Left colon (tissue), 2 donors: Measurements from ENCODE around the gene MME. TPM values are rescaled to one million over a fixed set of nuclear protein-coding genes. Genes with fewer than 3 reads are reported as not detected.

Source experiments
- ATAC-seq: fragments of 200-7000 bp; cut with Tn5 transposase; one replicate; pipeline ENCODE4 v1.9.1; 2020; ENCODE audit warnings: mild to moderate bottlenecking, moderate library complexity
- DNase-seq, 2 donors: peaks; one replicate each; pipeline ENCODE4 v3.0.0-alpha.2; 2020
- intact Hi-C, 2 donors: fragments of 100-400 bp; cut with DNase I in 1 of 2; cut with micrococcal nuclease in 1 of 2; formaldehyde crosslinking; loops; one replicate each; pipeline versions ENCODE4 v1.11.2 to v1.14.0; 2022; cut with DNase I, micrococcal nuclease
- long read RNA-seq: library from polyadenylated mRNA; unstranded; transcript quantifications from one replicate; pipeline ENCODE4 v2.0.0, GENCODE V29; 2021
- total RNA-seq, 2 donors: library from RNA; stranded (reverse); fragmentation: NEBNext Ultra II Directional; extraction: Animal tissue kit (Norgen Biotek cat#: 25700); gene quantifications; one replicate each; pipeline ENCODE4 v1.2.1, GENCODE V29; 2021
- donor health status: DM: no; HTN: no; CAD: no.
- donor health status: DM: yes; HTN: yes; CAD: no.

Gene MME
- 1 to 10 TPM; 1.1 to 1.8 TPM for total RNA-seq
- long read RNA-seq = 0 reads

DNA sequence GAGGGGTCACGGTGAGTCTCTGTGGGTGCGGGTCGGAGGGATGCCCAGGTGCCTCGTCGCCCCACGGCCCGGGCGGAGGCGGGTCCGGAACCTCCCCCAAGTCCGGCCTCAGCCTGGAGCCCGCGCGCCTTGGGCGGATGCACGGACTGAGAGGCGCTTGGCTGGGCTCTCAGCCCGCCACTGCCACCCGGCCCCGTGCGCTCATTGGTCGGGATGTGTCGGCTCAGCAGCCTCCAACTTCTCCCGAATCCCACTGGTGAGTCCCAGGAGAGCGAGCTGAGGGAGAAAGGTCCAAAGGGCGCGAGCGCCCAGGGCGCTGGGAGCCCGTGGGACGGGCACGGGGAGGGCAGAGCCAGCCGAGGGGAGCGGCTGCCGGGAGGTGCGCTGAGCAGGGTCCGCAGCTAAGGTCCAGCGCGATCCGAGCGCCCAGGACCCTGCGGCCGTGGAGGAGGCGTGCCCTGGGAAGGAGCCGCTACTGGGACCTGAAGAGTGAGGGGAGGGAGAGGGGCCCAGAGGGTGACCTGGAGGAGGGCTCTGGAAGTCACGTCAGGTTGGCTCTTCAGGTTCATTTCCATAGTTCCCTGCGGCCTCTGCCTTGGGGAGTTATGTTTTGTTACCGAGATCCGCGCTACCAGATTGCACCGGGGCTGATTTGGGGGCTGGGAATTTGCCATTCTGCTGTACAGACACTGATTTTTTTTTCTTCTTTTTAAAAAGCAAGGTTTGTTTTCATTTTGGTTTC is at the start of gene MME:
Gene MME, plus strand, starts transcription at position 574 of the 742 bp plus-strand sequence. CDS start 3,849 bp downstream, outside the sequence.
- intact Hi-C loops = no loop called here
- peak in 1 of 2 donors; percentile 29 for DNase-seq
- peak; percentile 84 for ATAC-seq

DNA sequence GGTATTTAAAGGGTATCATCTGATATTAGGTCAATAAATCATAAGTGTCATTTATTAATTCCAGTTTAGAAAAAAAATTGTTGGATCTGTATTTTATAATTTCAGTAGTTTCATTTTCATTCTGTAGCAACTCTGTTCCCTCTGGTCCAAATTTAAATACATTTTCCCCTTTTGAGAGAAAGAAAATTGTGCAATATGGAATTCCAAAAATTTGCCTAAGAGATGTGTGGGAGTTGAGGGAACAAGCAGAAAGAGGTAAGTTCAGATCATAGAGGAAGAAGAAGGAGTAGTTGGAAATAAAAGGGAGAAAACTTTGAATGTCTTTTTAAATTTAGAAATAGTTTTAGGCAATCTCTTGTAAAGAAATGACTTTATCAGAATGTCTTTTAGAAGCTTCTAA is 48.9 kb upstream of the MME start:
- no peak for DNase-seq
- intact Hi-C loops = no loop called here
- ATAC-seq = no peak

DNA sequence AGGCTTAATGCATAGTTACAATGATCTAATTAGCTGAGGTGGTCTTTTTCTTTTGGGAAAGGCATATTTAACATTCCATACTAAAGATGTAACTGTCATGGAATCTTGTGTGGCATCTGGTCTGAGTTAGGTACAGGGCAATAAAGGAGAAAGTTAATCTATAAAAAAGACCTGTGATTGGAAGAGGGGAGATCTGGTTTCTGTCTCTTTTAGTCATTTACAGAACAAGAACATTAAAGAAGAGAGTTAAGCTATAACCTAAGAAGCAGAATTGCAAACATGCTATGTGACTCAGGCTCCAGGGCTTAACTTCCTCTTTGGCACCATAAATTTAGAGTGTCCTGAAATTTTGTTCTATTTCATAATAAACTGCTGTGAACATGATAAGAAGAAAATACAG is 47.2 kb upstream of the MME start:
- ATAC-seq (no peak), DNase-seq (no peak)
- intact Hi-C loops = no loop called here

DNA sequence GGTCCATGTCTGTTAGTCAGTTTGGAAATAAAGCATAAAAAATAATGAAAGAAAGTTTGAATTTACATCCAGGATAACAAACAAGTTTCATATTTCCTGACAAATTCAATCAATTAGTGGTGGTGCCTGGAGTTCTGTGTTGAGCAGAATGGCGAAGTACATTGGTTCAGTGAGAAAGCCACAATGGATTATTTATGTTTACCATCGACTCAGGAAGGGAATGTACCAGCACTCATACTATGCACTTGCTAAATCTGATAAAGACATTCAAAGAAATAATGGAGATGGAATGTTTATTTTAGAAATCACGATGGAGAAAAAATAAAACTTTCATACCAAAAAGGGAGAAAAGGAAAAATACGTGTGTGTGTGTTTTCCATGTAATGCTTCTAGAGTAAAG is 45.3 kb upstream of the MME start:
- no peak for ATAC-seq
- intact Hi-C loops = no loop called here

DNA sequence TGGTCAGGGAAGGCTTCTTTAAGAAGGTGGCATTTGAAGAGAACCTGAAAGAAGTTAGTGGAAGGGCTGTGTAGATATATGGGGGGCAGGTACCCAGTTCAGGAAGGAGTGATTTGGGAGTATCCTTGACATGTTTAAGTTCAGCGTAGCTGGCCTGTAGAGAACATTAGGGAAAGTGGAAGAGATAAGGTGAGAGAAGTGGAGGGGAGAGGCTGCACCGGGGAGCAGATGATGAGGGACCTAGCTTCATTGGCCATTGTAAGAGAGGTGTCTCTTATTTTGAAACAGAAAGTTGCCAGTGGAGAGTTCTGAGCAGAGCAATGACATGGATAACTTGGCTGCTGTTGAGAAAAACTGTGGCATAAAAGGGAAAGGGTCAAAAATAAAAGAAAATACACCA is 44.6 kb upstream of the MME start:
- DNase-seq (no peak), ATAC-seq (no peak)
- intact Hi-C loops = no loop called here

More for the DNA sequence above, 45.3 kb upstream of the MME start:
- no peak for DNase-seq

GRCh38 chr3:155037508-155038202 is 42.5 kb upstream of the MME start:
- ATAC-seq = no peak
- intact Hi-C loops = no loop called here
- DNase-seq = no peak

GRCh38 chr3:155038203-155038554 is 41.9 kb upstream of the MME start:
- ATAC-seq (no peak), DNase-seq (no peak)
- intact Hi-C loops = no loop called here

GRCh38 chr3:155046935-155047334 is 33.2 kb upstream of the MME start:
- intact Hi-C loops = no loop called here

DNA sequence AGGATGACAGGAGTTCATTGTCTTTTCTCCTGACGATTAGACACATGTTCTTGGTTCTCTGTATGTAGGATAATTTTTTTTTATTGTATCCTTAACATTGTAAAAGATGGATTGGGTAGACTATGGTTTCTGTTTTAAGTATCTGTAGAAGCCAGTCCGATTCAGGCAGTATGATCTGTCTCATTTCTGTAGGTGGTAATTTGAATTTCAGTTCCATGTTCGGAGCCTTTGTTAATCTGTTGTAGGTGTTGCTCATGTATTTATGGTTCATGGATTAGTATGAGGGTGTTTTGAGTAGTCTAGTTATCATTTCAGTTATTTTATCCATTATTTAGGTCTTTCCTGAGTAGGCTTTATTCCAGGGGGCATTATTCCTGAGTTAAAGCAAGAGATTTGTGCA is 32.4 kb upstream of the MME start:
- intact Hi-C loops = no loop called here
- DNase-seq (no peak), ATAC-seq (no peak)

More at GRCh38 chr3:155046935-155047334, 33.2 kb upstream of the MME start:
- no peak for DNase-seq
- no peak for ATAC-seq

- DNase-seq = no peak
- intact Hi-C loops = no loop called here
- ATAC-seq = no peak
Observed at GRCh38 chr3:155049959-155050358, 30.2 kb upstream of the MME start.

DNA sequence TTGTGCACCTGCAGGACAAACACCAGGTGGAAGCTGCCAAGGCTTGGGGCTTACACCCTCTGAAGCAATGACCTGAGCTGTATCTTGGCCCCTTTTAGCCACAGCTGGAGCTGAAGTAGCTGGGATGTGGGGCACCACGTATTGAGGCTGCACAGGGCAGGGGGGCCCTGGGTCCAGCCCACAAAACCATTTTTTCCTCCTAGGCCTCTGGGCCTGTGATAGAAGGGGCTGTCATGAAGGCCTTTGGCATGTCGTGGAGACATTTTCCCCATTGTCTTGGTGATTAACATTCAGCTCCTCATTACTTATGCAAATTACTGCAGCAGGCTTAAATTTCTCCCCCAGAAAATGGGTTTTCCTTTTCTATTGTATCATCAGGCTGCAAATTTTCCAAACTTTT is 27.6 kb upstream of the MME start:
- intact Hi-C loops = no loop called here
- no peak for DNase-seq
- ATAC-seq = no peak

DNA sequence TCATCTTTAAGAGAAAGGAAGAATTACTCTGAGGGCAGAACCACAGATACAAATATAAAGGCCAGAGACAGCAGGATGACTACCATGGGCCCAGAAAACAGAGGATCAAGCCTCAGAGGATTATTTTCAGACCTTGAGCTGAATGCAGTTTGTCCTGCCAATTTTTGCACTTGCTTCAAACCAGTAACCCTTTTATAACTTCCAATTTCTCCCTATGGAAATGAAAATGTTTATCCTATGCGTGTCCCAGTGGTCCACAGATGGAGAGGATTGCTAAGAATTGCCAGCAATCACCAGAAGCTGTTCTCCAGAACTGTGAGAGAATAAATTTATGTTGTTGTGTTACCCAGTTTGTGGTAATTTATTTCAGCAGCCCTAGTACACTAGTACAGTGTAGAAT is 26.4 kb upstream of the MME start:
- DNase-seq (no peak), ATAC-seq (no peak)
- intact Hi-C loops = no loop called here

- ATAC-seq (no peak), DNase-seq (no peak)
- intact Hi-C loops = no loop called here
Observed at GRCh38 chr3:155064920-155065319, 15.2 kb upstream of the MME start.

DNA sequence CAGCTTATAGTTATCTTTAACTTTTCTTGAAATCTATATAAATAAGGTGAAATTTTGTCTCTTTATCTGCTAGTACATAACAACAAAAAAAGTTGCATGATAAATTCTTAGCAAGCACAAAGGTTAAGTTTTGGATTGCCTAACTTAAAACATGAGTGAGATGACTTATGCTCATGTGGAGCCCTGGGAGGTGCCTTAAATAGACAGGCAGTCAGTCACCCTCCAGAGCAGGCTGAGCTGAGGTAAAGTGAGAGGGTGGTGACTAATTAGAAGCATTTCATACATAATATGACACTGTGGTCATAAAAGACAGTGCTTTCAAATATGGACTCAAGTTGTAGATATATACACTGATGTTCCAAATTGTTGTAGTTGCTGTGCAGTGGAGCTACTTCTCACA is 14.6 kb upstream of the MME start:
- ATAC-seq (no peak), DNase-seq (no peak)
- intact Hi-C loops = no loop called here

- DNase-seq = no peak
- ATAC-seq = no peak
- intact Hi-C loops = no loop called here
Observed at GRCh38 chr3:155069729-155070128, 10.4 kb upstream of the MME start.

- intact Hi-C loops = no loop called here
- no peak for ATAC-seq
- no peak for DNase-seq
Observed at GRCh38 chr3:155070316-155070715, 9.8 kb upstream of the MME start.

DNA sequence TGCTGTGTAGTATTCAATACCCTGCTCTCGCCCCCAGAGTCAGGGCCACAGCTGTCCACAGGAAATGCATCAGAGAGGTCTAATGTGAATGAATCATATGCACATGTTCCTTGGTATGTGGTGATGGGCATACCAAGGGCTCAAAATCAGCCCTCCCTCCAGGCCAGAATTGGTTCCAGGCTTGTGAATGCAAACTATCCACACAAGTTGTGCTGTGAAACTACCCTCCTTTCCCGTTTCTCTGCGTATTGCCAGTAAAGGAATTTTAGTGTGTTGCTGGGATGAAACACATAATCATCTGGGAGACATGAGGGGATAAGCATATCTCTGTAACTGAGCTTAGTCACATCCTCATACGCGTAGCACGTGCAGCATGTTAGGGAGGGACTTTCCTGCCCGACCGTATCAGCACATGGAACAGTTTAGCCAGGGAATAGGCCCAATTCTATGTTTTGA is 9.2 kb upstream of the MME start:
- ATAC-seq (no peak), DNase-seq (no peak)
- intact Hi-C loops = no loop called here

DNA sequence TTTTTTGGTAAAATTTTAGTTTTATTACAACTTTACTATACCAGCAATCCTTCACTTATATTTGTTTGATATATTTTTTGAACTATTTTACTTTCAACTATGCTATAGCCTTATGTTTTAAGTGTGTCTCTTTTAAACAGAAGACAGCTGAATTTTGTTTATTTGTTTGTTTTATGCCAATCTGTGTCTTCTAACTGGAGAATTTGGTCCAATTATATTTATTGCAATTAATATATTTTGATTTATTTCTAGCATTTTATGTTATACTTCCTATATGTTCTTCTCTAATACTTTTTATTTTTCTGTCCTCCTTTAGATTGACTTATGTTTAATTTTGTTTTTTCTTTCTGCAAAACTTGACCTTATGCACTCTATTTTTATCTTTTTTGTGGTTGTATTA is 4.9 kb upstream of the MME start:
- ATAC-seq (no peak), DNase-seq (no peak)
- intact Hi-C loops = no loop called here

- DNase-seq (no peak), ATAC-seq (no peak)
- intact Hi-C loops = no loop called here
Observed at GRCh38 chr3:155076888-155077287, 3.2 kb upstream of the MME start.

DNA sequence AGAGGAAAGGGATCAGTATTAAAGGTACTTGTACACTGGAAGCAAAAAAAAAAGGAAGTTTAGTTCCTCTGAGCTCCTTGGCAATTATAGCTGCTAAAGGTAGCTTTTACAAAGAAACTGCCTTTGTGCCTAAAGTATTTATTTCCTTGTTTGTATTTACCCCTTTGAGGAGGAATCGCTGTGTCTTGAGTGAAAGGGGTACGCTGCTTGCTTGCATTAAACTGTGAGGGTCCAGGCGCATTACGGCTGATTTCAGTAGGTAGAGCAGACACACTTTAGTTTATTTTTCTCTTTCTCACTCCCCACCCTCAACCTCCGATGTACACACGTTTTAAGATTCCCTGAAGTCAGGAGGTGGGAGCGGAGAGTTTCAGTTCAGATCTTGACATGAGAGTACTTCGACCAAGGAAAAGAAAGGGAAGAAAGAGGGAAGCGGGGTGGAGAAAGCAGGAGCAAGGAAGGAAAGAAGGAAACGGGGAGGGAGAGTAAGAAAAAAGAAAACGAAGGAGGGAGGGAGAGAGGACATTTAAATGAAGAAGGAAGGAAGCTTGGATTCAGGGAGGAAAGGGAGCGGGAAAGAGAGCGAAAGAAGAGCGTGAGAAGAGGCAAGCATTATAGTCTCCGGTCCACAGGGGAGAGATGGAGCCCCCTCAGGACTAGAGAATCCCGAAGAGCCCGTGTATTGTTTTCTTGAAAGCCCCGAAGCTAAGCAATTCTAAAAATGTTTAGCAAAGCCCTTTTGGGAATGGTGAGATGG is 1.2 kb upstream of the MME start:
- DNase-seq = no peak
- ATAC-seq = no peak
- intact Hi-C loops = no loop called here
